HG03060 (cell line): ENCODE measurements around the gene BCL10.

Experiments
- ATAC-seq: cut with Tn5 transposase; IDR thresholded peaks from one replicate; pipeline ENCODE4 v1.9.1; 2021; ENCODE audit warnings: low read depth, moderate number of reproducible peaks; ENCODE audit not compliant: unreplicated experiment

Gene BCL10

DNA sequence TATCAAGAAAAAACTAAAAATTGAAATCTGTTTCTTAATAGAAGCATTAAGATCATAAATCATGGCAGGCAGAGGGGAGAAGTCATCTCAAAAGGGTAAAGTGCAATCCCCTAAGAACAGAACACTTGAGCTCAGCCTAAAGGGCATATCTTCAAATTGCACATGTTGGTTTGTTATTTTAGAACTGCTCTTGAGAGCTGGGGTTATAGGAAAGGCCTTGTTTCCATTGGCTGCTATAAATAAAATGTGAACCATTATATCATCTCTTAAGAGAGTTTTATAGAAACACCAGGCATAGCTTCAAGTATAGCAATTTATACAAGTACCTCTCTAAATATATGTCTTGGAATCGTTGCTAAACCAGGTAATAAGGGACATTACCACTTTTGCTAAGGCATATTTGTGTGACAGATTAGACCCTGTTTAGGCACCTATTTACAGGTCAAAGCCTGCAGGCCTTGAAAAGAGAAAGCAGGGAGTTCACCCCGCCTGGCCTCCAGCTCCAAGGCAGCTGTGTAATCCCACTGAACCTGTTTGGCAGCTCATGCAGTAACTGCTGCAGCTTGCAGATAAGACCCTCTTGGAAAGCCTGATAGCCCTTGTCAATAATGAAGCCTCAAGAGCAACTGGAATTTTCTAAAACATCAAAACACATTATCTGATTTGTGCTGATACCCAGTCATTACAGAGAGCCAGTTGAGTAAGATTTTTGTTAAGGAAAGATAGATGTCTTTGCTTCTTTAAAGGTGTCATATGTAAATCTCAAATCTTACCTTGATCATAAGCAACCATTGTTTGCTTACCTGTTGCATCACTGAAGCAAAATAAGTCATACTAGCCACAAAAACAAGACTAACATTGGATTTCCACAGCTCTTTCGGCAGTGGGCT, 51.5 kb downstream of the BCL10 start:
- no peak for ATAC-seq

DNA sequence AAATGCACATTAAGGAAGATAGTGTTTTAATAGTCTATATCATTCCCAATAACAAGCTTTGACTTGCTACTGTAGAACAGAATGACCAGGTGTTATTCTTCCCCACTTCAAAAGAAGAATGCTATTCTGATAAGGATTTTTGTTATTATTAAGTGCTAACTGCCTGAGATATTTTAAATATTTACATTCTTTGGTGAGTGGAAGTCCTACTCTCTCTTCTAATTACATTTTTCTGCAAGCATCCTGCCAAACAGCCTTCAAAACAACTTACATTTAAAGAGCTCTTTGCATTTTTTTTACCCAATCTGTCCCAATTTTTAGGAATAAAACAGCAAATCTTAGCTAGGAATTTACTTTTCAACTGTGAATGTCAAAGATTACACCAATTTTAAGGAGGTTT, 52.1 kb downstream of the BCL10 start:
- ATAC-seq, result no peak

DNA sequence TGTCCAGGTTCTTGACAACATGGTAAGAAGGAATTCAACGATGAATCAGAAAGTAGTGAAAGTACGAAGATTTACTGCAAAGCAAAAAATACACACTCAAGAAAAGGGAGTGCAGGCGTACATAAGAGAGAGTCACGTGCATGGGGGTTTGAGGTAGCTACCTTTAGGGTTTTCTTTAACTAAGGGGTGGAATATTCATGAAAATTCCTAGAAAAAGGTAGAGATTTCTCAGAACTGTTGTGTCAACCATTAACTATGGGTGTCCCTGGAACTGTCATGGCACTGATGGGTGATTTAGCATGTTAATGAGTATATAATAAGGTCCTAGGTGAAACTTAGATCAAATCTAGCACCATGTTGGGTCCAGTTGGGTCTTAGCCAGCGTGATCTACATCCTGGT, 53.1 kb downstream of the BCL10 start:
- no peak for ATAC-seq

DNA sequence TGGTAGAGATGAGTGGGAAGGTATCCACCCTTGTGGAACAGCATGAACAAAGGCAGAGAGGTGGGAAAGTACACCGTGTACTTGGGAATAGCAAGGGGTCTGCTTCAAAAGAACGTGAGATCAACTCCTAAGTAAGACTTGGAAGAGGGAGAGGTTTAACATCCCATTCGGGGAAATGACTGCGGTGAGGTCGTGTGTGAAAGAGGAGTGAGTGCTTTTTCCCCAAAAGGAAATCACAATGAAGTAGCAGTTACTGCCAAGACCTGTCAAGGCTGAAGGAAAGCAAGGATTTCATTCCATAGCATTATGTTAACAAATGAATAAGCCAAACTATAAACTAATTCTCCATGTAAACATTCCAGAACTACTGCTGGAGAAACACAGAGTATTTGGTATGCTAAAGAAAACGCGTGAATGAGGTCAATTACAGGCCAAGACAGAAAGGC, 55.7 kb downstream of the BCL10 start:
- ATAC-seq, result no peak

DNA sequence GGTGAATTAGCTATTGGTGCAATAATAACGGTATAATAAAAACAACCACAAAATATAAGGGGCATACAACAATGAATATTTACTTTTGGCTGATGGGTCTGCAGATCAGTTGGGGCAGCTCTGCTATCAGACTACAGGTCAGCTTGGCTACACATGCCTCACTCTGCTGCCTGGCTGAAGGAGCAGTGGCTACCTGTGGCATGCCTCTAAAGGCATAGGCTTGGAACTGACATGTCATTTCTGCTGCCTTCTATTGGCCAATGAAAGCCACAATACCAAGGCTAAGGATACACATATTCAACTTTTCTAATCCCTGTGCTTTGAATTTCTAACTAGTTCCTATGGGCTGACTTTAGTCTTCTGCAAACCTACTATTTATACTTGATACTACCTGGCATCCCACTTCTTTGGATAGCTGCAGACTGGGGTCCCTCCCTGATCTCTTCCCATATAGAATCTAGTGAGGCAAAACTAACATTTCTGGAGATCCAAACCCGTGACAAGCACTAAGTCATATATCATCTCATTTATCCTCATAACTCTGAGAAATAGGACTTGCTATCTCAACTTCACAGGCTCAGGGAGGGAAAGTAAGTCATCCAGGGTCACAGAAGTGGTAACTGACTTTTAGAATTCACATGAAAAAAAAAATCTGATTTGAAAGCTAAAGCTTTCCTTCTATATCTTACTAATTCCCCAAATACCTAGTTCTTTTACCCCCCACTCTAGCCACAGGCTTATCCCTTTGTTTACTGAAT, 56.4 kb downstream of the BCL10 start:
- no peak for ATAC-seq

GRCh38 chr1:85216697-85217096, 59.7 kb downstream of the BCL10 start:
- no peak for ATAC-seq
